Measurements from ENCODE around the gene KDM5B.
"Not testable (repeated sequence)": the region's sequence is repeated elsewhere in the genome, so short reads cannot be mapped to it uniquely, and the experiment has no call there.

Gene KDM5B

DNA sequence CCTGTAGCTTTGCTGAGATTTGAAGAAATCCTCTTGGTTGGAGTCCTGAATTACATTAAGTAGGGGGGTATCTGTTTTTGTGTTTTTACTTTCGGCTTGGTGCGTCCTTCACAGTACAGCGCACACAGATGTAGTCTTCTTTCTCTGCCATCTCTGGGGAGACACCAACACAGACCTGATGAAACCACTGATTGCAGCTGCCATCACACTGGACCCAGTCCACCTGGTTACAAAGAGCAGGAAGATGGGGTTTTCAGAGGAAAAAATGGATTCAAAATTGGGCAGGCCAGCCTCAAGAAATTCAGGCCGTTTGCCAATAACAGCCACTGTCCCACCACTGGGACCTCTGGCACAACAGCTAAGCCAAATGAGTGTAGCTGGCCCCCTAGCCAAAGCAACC, 79.3 kb downstream of the KDM5B start (continued):
- TF ChIP-seq, protein P1, sequence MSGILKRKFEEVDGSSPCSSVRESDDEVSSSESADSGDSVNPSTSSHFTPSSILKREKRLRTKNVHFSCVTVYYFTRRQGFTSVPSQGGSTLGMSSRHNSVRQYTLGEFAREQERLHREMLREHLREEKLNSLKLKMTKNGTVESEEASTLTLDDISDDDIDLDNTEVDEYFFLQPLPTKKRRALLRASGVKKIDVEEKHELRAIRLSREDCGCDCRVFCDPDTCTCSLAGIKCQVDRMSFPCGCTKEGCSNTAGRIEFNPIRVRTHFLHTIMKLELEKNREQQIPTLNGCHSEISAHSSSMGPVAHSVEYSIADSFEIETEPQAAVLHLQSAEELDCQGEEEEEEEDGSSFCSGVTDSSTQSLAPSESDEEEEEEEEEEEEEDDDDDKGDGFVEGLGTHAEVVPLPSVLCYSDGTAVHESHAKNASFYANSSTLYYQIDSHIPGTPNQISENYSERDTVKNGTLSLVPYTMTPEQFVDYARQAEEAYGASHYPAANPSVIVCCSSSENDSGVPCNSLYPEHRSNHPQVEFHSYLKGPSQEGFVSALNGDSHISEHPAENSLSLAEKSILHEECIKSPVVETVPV (CRISPR knock-in tag; IDR thresholded peaks at IDR 0.05): no peak

DNA sequence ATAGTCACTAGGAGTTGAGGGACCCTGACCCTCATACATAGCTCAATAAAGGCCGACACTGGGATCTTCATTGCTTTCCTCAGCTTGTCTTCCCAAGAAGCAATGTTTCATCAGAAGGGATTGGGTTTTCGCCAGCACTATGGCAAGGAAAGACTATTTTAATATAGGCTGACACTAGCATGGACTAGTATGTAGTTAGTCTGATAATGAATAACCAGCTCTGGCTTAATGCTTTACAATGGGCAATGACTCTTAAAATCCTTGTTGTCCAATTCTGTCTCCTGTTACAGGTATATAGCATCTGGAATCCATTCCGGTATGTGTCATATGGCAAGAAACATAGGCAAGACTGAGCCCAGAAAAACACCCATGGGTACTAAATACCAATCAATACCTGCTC, 82.7 kb downstream of the KDM5B start:
- ATAC-seq: no peak
- TF ChIP-seq PPARA (CRISPR knock-in tag; IDR thresholded peaks at IDR 0.05; ENCODE audit: borderline replicate concordance): no peak
- TF ChIP-seq, protein P1 (CRISPR knock-in tag; IDR thresholded peaks at IDR 0.05): no peak
- TF ChIP-seq BACH2 (CRISPR knock-in tag; IDR thresholded peaks at IDR 0.05; ENCODE audit: borderline replicate concordance): no peak
- TF ChIP-seq ZNF70 (CRISPR knock-in tag; IDR thresholded peaks at IDR 0.05): no peak
- TF ChIP-seq, protein P2, sequence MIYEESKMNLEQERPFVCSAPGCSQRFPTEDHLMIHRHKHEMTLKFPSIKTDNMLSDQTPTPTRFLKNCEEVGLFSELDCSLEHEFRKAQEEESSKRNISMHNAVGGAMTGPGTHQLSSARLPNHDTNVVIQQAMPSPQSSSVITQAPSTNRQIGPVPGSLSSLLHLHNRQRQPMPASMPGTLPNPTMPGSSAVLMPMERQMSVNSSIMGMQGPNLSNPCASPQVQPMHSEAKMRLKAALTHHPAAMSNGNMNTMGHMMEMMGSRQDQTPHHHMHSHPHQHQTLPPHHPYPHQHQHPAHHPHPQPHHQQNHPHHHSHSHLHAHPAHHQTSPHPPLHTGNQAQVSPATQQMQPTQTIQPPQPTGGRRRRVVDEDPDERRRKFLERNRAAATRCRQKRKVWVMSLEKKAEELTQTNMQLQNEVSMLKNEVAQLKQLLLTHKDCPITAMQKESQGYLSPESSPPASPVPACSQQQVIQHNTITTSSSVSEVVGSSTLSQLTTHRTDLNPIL (CRISPR knock-in tag; IDR thresholded peaks at IDR 0.05; ENCODE audit: low read depth): no peak
- TF ChIP-seq ZFP3 (CRISPR knock-in tag; IDR thresholded peaks at IDR 0.05): no peak
- no peak for TF ChIP-seq TOX (CRISPR knock-in tag; IDR thresholded peaks at IDR 0.05; ENCODE audit: borderline replicate concordance)

DNA sequence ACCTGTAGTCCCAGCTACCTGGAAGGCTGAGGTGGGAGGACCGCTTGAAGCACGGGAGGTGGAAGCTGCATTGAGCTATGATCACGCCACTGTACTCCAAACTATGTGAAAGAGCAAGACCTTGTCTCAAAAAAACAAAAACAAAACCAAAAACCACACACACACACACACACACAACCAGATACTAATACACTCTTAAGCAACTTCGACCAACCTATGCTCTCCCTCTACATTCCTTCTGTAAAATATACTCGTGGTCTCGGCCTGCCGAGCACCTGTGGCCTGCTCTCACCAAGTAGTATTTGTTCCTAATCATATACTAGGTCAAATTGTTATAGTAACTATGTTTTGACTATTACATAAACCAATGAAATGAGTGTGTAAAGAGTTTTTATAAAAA, 84.5 kb downstream of the KDM5B start:
- ATAC-seq: no peak
- TF ChIP-seq GLIS3 (CRISPR knock-in tag; IDR thresholded peaks at IDR 0.05) (no peak), ARNTL (CRISPR knock-in tag; IDR thresholded peaks at IDR 0.05; ENCODE audit: borderline replicate concordance, low read depth) (no peak), ZNF565 (CRISPR knock-in tag; conservative IDR thresholded peaks at IDR 0.05; ENCODE audit: low read depth) (no peak), ZNF8 (CRISPR knock-in tag; IDR thresholded peaks at IDR 0.05) (no peak), RARB (CRISPR knock-in tag; IDR thresholded peaks at IDR 0.05) (no peak), ZFP3 (CRISPR knock-in tag; IDR thresholded peaks at IDR 0.05) (no peak), ZFP30 (CRISPR knock-in tag; IDR thresholded peaks at IDR 0.05) (no peak), ZNF70 (CRISPR knock-in tag; IDR thresholded peaks at IDR 0.05) (no peak), ISL1 (CRISPR knock-in tag; IDR thresholded peaks at IDR 0.05) (no peak), TCF4 (CRISPR knock-in tag; IDR thresholded peaks at IDR 0.05; ENCODE audit: borderline replicate concordance) (no peak), TOX (CRISPR knock-in tag; IDR thresholded peaks at IDR 0.05; ENCODE audit: borderline replicate concordance) (no peak), SNAI2 (CRISPR knock-in tag; IDR thresholded peaks at IDR 0.05) (no peak), OSR1 (CRISPR knock-in tag; IDR thresholded peaks at IDR 0.05) (no peak), ZC3H10 (CRISPR knock-in tag; IDR thresholded peaks at IDR 0.05) (no peak)
- TF ChIP-seq, protein P3, sequence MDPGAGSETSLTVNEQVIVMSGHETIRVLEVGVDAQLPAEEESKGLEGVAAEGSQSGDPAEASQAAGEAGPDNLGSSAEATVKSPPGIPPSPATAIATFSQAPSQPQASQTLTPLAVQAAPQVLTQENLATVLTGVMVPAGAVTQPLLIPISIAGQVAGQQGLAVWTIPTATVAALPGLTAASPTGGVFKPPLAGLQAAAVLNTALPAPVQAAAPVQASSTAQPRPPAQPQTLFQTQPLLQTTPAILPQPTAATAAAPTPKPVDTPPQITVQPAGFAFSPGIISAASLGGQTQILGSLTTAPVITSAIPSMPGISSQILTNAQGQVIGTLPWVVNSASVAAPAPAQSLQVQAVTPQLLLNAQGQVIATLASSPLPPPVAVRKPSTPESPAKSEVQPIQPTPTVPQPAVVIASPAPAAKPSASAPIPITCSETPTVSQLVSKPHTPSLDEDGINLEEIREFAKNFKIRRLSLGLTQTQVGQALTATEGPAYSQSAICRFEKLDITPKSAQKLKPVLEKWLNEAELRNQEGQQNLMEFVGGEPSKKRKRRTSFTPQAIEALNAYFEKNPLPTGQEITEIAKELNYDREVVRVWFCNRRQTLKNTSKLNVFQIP (CRISPR knock-in tag; IDR thresholded peaks at IDR 0.05; ENCODE audit: borderline replicate concordance, low read depth): no peak
- TF ChIP-seq, protein P4, sequence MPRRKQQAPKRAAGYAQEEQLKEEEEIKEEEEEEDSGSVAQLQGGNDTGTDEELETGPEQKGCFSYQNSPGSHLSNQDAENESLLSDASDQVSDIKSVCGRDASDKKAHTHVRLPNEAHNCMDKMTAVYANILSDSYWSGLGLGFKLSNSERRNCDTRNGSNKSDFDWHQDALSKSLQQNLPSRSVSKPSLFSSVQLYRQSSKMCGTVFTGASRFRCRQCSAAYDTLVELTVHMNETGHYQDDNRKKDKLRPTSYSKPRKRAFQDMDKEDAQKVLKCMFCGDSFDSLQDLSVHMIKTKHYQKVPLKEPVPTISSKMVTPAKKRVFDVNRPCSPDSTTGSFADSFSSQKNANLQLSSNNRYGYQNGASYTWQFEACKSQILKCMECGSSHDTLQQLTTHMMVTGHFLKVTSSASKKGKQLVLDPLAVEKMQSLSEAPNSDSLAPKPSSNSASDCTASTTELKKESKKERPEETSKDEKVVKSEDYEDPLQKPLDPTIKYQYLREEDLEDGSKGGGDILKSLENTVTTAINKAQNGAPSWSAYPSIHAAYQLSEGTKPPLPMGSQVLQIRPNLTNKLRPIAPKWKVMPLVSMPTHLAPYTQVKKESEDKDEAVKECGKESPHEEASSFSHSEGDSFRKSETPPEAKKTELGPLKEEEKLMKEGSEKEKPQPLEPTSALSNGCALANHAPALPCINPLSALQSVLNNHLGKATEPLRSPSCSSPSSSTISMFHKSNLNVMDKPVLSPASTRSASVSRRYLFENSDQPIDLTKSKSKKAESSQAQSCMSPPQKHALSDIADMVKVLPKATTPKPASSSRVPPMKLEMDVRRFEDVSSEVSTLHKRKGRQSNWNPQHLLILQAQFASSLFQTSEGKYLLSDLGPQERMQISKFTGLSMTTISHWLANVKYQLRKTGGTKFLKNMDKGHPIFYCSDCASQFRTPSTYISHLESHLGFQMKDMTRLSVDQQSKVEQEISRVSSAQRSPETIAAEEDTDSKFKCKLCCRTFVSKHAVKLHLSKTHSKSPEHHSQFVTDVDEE (CRISPR knock-in tag; IDR thresholded peaks at IDR 0.05): no peak

DNA sequence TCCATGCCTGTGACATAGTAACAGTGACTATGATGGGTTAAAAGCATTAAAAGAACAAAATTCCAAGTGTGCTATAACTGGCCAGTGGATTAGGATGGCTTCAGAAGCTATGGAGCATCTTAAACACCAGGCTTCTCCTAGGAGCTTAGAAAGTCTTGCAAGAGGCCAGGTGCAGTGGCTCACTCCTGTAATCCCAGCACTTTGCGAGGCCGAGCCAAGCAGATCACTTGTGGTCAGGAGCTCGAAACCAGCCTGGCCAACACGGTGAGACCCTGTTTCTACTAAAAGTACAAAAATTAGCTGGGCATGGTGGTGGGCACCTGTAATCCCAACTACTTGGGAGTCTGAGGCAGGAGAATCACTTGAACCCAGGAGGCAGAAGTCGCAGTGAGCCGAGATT, 85.2 kb downstream of the KDM5B start:
- ATAC-seq: not testable (repeated sequence)

All from SK-N-SH treated with all-trans-retinoic acid at 6 μM for 48 hours (cell line).